Measurements from ENCODE around the gene CRYGB.

CRYGB gene

DNA sequence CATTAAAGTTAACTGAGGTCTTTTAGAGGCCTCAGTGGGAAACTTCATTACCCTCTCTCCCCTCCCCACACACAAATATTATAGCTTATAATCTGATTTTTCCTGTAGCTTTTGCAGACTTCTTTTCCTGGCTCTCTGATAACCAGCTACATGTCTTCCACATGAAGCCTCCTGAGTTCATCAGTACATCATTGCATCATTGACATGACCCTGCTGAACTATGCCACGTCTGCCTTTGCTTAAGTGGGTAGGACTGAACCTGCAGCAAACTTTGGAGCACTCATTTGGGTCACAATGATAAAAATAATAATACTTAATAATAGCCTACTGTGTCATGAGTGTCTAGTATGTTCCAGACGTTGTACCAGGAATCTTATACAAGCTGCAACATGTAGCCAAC is 10.5 kb upstream of the CRYGB start:
- ChIA-PET CTCF (interaction anchor here (2.4 kb wide), 1 partner anchor 19 kb away, joined by 11 read pairs; no protein-coding TSS in a partner anchor), POLR2A (no interaction called here)
- no peak overlapping the region for H3K4me3 ChIP-seq (ENCODE audit: low read depth, low read length)
- TF ChIP-seq, protein P1, sequence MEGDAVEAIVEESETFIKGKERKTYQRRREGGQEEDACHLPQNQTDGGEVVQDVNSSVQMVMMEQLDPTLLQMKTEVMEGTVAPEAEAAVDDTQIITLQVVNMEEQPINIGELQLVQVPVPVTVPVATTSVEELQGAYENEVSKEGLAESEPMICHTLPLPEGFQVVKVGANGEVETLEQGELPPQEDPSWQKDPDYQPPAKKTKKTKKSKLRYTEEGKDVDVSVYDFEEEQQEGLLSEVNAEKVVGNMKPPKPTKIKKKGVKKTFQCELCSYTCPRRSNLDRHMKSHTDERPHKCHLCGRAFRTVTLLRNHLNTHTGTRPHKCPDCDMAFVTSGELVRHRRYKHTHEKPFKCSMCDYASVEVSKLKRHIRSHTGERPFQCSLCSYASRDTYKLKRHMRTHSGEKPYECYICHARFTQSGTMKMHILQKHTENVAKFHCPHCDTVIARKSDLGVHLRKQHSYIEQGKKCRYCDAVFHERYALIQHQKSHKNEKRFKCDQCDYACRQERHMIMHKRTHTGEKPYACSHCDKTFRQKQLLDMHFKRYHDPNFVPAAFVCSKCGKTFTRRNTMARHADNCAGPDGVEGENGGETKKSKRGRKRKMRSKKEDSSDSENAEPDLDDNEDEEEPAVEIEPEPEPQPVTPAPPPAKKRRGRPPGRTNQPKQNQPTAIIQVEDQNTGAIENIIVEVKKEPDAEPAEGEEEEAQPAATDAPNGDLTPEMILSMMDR (IDR thresholded peaks at IDR 0.05; ENCODE audit: insufficient read depth, low read length, missing control alignments) = no peak
- DNase-seq (ENCODE audit: low read depth, low spot score) = no peak

DNA sequence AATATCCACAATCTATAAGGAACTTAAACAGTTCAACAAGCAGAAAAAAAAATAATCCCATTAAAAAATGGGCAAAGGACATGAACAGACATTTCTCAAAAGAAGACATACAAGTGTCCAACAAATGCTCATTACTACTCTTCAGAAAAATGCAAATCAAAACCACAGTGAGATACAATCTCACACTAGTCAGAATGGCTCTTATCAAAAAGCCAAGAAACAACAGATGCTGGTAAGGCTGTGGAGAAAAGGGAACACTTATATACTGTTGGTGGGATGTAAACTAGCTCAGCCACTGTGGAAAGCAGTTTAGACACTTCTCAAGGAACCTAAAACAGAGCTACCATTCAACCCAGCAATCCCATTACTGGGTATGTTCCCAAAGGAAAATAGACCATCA is 7.2 kb upstream of the CRYGB start:
- H3K4me3 ChIP-seq (ENCODE audit: low read depth, low read length) = no peak overlapping the region
- DNase-seq (ENCODE audit: low read depth, low spot score) = no peak
- POLR2A ChIA-PET = no interaction called here
- CTCF ChIA-PET = interaction anchor here (1.5 kb wide), 1 partner anchor 22 kb away, joined by 6 read pairs; no protein-coding TSS in a partner anchor
- TF ChIP-seq, protein P1 (IDR thresholded peaks at IDR 0.05; ENCODE audit: insufficient read depth, low read length, missing control alignments) = no peak

DNA sequence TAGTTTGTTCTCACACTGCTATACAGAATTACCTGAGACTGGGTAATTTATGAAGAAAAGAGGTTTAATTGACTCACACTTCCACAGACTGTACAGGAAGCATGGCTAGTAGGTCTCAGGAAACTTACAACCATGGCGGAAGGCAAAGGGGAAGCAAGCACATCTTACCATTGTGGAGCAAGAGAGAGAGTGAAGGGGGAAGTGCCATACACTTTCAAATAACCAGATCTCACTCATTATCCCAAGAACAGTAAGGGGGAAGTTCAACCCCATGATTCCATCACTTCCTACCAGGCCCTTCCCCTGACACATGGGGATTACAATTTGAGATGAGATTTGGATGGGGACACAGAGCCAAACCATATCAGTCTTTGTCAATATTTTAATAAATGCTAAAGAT is 5.0 kb upstream of the CRYGB start:
- no peak for DNase-seq (ENCODE audit: low read depth, low spot score)
- ChIA-PET POLR2A (no interaction called here), CTCF (no interaction called here)
- TF ChIP-seq, protein P1 (IDR thresholded peaks at IDR 0.05; ENCODE audit: insufficient read depth, low read length, missing control alignments) = no peak
- H3K4me3 ChIP-seq (ENCODE audit: low read depth, low read length) = no peak overlapping the region

DNA sequence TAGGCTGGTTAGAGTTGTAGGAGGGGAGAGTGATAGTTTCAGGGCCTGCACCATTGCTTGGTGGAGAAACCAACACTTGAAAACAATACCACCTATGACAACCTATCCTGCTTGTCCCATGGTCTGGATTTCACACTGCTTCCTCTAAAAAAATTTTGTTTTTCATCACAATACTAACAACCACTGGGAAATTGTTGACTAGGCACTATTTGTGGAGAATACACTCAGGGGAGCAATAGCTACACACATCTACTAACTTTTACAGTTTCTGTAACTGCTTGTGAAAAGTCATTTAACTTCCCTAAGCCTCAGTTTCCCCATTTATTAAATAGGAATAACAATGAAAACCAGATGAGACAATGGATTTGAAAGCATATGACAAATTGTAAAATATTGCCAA is 4.1 kb upstream of the CRYGB start:
- CTCF ChIA-PET = no interaction called here
- POLR2A ChIA-PET = no interaction called here
- TF ChIP-seq, protein P1 (IDR thresholded peaks at IDR 0.05; ENCODE audit: insufficient read depth, low read length, missing control alignments) = no peak
- H3K4me3 ChIP-seq (ENCODE audit: low read depth, low read length) = no peak overlapping the region
- DNase-seq (ENCODE audit: low read depth, low spot score) = no peak

DNA sequence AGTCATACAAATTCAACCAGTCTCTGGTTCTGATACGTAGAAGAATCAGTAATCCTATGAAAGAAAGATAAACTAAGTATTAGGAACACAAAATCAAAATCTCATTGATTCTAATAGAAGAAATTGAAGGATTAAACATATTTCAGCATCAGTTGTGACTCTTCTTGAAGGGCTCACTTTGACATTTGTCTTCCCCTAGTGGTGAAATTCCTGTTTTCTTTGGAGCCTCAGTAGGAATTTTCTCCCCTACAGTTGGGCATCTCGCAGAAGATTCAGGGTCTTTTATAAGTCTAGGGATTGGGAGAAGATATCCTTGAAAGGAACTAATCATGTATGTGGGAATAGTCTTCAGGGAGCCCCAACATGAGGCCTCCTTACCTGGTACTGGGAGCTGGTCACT is 2.8 kb upstream of the CRYGB start:
- DNase-seq (ENCODE audit: low read depth, low spot score) = no peak
- TF ChIP-seq, protein P1 (IDR thresholded peaks at IDR 0.05; ENCODE audit: insufficient read depth, low read length, missing control alignments) = no peak
- ChIA-PET POLR2A (no interaction called here), CTCF (interaction anchor here (1.1 kb wide), 1 partner anchor 21 kb away, joined by 3 read pairs; no protein-coding TSS in a partner anchor)
- no peak overlapping the region for H3K4me3 ChIP-seq (ENCODE audit: low read depth, low read length)

DNA sequence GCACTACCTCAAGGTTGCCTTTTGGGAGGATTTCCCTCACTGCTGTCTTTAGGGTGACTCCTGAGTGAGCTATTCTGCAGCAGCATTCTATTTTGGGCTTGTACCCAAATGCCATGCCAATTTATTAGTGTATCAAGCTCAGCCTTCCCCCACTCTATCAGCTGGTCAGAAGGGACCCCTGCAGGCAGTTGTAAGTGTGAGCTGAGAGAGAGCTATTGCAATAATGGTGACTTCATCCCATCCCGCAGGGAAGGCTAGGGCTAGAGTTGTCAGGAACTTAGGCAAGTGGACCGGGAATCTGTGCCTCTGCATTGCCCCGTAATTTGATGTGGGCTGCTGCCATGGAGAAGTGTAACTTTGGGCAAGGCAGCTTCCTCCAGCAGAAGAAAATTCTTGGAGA is 1.8 kb upstream of the CRYGB start:
- CTCF ChIA-PET = interaction anchor here (1.3 kb wide), 2 partner anchors 26 to 28 kb away, joined by 5 read pairs; no protein-coding TSS in a partner anchor

More for the DNA sequence above, 1.8 kb upstream of the CRYGB start:
- no peak for DNase-seq (ENCODE audit: low read depth, low spot score)
- TF ChIP-seq, protein P1 (IDR thresholded peaks at IDR 0.05; ENCODE audit: insufficient read depth, low read length, missing control alignments) = no peak
- POLR2A ChIA-PET = no interaction called here
- H3K4me3 ChIP-seq (ENCODE audit: low read depth, low read length) = no peak overlapping the region
